T-cell (primary cell): ENCODE measurements around the gene SUN2. TPM values are rescaled to one million over a fixed set of nuclear protein-coding genes. Genes with fewer than 3 reads are reported as not detected.

Experiments
- ATAC-seq, 4 experiments: fragments of 200-7000 bp in 3 of 4; fragments of 150-1000 bp in 1 of 4; cut with Tn5 transposase; replicated peaks in 1 of 4; 1 replicate in 3 of 4; 2 replicates in 1 of 4; pipeline ENCODE4 v1.10.0; 2021; ENCODE audit warnings: moderate library complexity in 3 of 4, mild to moderate bottlenecking in 2 of 4, moderate number of reproducible peaks in 1 of 4
- CTCF ChIA-PET, 2 donors: fragments of 300-600 bp; sonication (Branson Sonifier 250); formaldehyde crosslinking; loops; one replicate each; lab custom pipeline; 2022; ENCODE audit warnings: antibody characterized with exemption in 2 of 2; lab: Charles Lee
- POLR2A ChIA-PET, 2 donors: fragments of 300-600 bp; sonication (Branson Sonifier 250); formaldehyde crosslinking; loops; one replicate each; lab custom pipeline; 2022; ENCODE audit warnings: antibody characterized with exemption in 2 of 2; lab: Charles Lee
- DNase-seq, 35 experiments: peaks; one replicate each; pipeline versions ENCODE4 v3.0.0 to v3.0.0-alpha.2; 2013 to 2023
- H3K27ac ChIP-seq: one replicate; pipeline ENCODE4 v1.5.1; 2013; ENCODE audit warnings: low read length
- H3K27me3 ChIP-seq, 2 experiments: replicated peaks in 1 of 2; 1 replicate in 1 of 2; 2 replicates in 1 of 2; pipeline versions ENCODE4 v1.6.1 to v1.7.0; 2013; ENCODE audit warnings: low read length in 1 of 2, mixed read lengths in 1 of 2; ENCODE audit not compliant: control insufficient read depth in 2 of 2, insufficient read depth in 2 of 2; ENCODE audit errors: extremely low read depth in 1 of 2
- H3K36me3 ChIP-seq, 2 donors: 1 replicate in 1 of 2; 2 replicates in 1 of 2; pipeline versions ENCODE4 v1.6.1 to v1.7.0; 2013; ENCODE audit warnings: low read length in 1 of 2; ENCODE audit not compliant: control insufficient read depth in 2 of 2, insufficient read depth in 1 of 2; ENCODE audit errors: extremely low read depth in 1 of 2
- H3K4me1 ChIP-seq, 2 experiments: 1 replicate in 1 of 2; 2 replicates in 1 of 2; pipeline versions ENCODE4 v1.6.1 to v1.7.0; 2013; ENCODE audit warnings: low read length in 2 of 2, mixed read lengths in 1 of 2; ENCODE audit not compliant: insufficient read depth in 2 of 2, control insufficient read depth in 1 of 2; ENCODE audit errors: extremely low read depth in 1 of 2
- H3K4me3 ChIP-seq, 2 donors: 1 replicate in 1 of 2; 2 replicates in 1 of 2; pipeline versions ENCODE4 v1.5.1 to v1.7.0; 2013; ENCODE audit warnings: mild to moderate bottlenecking in 2 of 2, low read length in 1 of 2, moderate library complexity in 1 of 2; ENCODE audit not compliant: control insufficient read depth in 1 of 2; ENCODE audit errors: extremely low read depth in 1 of 2
- H3K9me3 ChIP-seq: 2 replicates; pipeline ENCODE4 v1.7.0; 2013
- H3K27ac Mint-ChIP-seq, 2 donors: one replicate each; pipeline ENCODE4 v1.8.0; 2020 to 2021; ENCODE audit warnings: mild to moderate bottlenecking in 2 of 2, mixed read lengths in 2 of 2
- H3K27me3 Mint-ChIP-seq, 2 donors: one replicate each; pipeline ENCODE4 v1.8.0; 2021 to 2022; ENCODE audit warnings: mixed read lengths in 2 of 2
- H3K36me3 Mint-ChIP-seq: one replicate; pipeline ENCODE4 v1.8.0; 2021; ENCODE audit warnings: mixed read lengths
- H3K4me1 Mint-ChIP-seq, 3 donors: one replicate each; pipeline ENCODE4 v1.8.0; 2020 to 2022; ENCODE audit warnings: mixed read lengths in 3 of 3, mild to moderate bottlenecking in 1 of 3
- H3K4me3 Mint-ChIP-seq, 3 donors: one replicate each; pipeline ENCODE4 v1.8.0; 2020 to 2022; ENCODE audit warnings: mild to moderate bottlenecking in 3 of 3, mixed read lengths in 3 of 3, moderate library complexity in 3 of 3
- H3K9me3 Mint-ChIP-seq, 3 donors: one replicate each; pipeline ENCODE4 v1.8.0; 2020 to 2022; ENCODE audit warnings: mixed read lengths in 3 of 3
- WGBS: methylation state at CpG from one replicate; pipeline ENCODE4 v1.1.5; 2013; ENCODE audit warnings: missing lambda C conversion rate; ENCODE audit not compliant: insufficient coverage; 5-methylcytosine and 5-hydroxymethylcytosine counted together
- total RNA-seq, 35 experiments: library from RNA in 6 of 35; stranded (reverse) in 6 of 35; fragments of 120-200 nt in 1 of 35; gene quantifications; one replicate each; pipeline versions ENCODE4 v1.2.1 to v1.2.4 and lab custom pipeline; 2013 to 2026

The SUN2 gene
- total RNA-seq, 5 donors from 2014 or later (not counting 1 experiment from before 2014, with no cell fraction given): 526 to 1,075 (median 979) TPM

DNA sequence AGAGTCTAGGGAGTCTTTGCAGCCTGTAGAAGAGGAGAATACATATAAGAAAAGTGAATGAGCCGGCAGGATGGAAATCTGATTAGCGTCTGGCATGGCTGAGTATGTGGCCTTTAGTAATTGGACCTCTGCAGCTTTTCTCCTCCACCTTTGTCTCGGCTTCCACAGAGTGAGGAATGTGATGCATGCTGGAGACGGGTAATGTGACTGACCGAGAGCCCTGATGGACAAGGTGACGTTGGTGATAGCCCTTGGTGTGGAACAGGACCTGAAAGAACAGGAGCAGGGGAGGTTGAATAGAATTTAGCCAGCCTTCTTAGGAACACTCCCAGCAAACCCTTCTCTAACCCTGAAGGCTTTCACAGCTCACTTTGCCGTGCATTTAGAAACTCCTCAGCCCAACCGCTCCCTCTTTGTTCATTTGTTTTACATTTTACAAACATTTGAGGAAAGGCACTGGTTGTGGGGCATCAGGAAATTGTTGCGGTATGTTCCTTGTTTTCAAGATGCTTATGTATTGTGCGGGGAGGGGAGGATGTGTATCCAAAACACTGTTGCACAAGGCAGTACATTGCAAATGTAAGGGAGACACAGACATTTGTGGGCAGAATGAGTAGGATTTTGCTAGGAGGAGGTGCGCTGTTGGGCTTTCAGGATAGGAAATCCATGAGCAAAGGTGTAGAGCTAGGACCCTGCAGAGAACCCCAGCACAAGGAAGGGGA is 43.2 kb downstream of the SUN2 start:
- H3K9me3 ChIP-seq: no peaks in the 10 kb centered on the region
- H3K4me1 ChIP-seq: peaks cover 13 to 42% of the 10 kb centered on the region in 2 experiments
- ATAC-seq (no peak), DNase-seq (no peak)
- no peaks in the 10 kb centered on the region for H3K27me3 ChIP-seq
- H3K4me3 ChIP-seq: no peak overlapping the region
- Mint-ChIP-seq H3K36me3 (peaks cover 60% of the 10 kb centered on the region), H3K4me3 (peak overlapping the region in 1 of 3 donors; percentile 10), H3K27ac (peak overlapping the region; percentile 22 to 76), H3K27me3 (no peaks in the 10 kb centered on the region), H3K9me3 (no peaks in the 10 kb centered on the region), H3K4me1 (peaks cover 68 to 85% (median 72%) of the 10 kb centered on the region in 3 donors)
- H3K36me3 ChIP-seq: peaks cover 10 to 65% of the 10 kb centered on the region in 2 donors
- no peak overlapping the region for H3K27ac ChIP-seq
- ChIA-PET CTCF (no interaction called here), POLR2A (interaction anchor here in 1 of 2 donors (0.6 to 0.7 kb wide), 2 partner anchors 18 to 223 kb away, joined by 3 to 6 read pairs; no protein-coding TSS in a partner anchor)
- WGBS: 97% methylated on average over 4 of the region's 11 CpGs

DNA sequence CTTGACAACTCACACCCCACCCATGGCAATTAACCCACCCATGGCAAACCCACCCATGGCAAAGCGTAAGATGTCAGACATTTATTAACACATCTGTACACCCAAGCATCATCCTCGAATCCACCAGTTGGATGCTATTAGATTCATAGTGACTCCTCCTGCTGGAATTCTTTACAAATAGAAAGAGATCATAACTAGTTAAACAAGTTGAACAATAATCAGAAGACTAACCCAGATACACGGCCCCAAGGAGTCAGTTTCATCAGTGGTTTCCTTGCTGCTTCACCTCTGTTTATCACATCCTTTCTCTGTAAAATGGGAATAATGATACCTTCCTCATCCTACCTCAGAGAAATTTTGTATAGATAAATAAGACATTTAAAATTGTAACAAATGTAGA is 44.9 kb downstream of the SUN2 start:
- H3K27ac Mint-ChIP-seq: peak overlapping the region in 1 of 2 donors; percentile 39
- peaks cover 50% of the 10 kb centered on the region for H3K36me3 Mint-ChIP-seq
- H3K9me3 Mint-ChIP-seq: no peaks in the 10 kb centered on the region
- no peak overlapping the region for H3K27ac ChIP-seq
- no peak for ATAC-seq
- ChIA-PET POLR2A (interaction anchor here (0.5 to 0.6 kb wide), 2 partner anchors 45 to 134 kb away, joined by 3 read pairs; partner anchors contain the start of gene SUN2 (in 1 of the 2)), CTCF (no interaction called here)
- H3K36me3 ChIP-seq: peaks cover 5 to 47% of the 10 kb centered on the region in 2 donors
- H3K27me3 ChIP-seq: no peaks in the 10 kb centered on the region
- no peak for DNase-seq
- no CpG with 5 or more reads among the region's 3 CpGs for WGBS
- peaks cover 79 to 90% (median 80%) of the 10 kb centered on the region in 3 donors for H3K4me1 Mint-ChIP-seq
- H3K27me3 Mint-ChIP-seq: no peaks in the 10 kb centered on the region
- peaks cover 20 to 48% of the 10 kb centered on the region in 2 experiments for H3K4me1 ChIP-seq
- H3K4me3 Mint-ChIP-seq: no peak overlapping the region
- H3K9me3 ChIP-seq: no peaks in the 10 kb centered on the region
- H3K4me3 ChIP-seq: no peak overlapping the region

DNA sequence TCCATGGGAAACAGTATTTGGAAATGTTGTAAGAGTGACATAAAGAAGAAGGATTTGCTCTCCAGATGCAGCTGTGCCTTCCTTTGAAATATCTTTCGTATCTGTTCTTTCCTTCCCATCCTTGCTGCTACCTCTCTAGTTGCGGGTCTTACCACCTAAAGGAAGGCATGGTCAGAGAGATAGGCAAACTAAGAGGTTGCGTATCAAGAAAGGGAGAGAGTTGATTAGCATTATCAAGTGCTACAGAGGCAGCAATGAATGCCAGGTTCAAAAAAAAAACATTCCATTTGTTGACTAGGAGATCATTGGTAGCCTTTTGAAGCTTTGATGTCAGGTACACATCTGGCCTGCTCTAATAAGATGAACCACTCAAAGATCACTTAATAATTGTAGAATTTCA is 45.4 kb downstream of the SUN2 start:
- H3K36me3 ChIP-seq: peaks cover 4 to 42% of the 10 kb centered on the region in 2 donors
- Mint-ChIP-seq H3K27ac (peak overlapping the region in 1 of 2 donors; percentile 39), H3K36me3 (peaks cover 50% of the 10 kb centered on the region), H3K27me3 (no peaks in the 10 kb centered on the region), H3K4me1 (peaks cover 78 to 88% (median 79%) of the 10 kb centered on the region in 3 donors), H3K9me3 (no peaks in the 10 kb centered on the region), H3K4me3 (no peak overlapping the region)
- ChIA-PET CTCF (interaction anchor here in 1 of 2 donors (0.7 kb wide), 1 partner anchor 14 kb away, joined by 3 read pairs; no protein-coding TSS in a partner anchor), POLR2A (interaction anchor here (0.5 to 0.6 kb wide), 2 partner anchors 46 to 133 kb away, joined by 3 read pairs; partner anchors contain the start of gene SUN2 (in 1 of the 2))
- DNase-seq (no peak), ATAC-seq (no peak)
- no peak overlapping the region for H3K4me3 ChIP-seq
- no peak overlapping the region for H3K27ac ChIP-seq
- H3K4me1 ChIP-seq: peaks cover 20 to 46% of the 10 kb centered on the region in 2 experiments
- no peaks in the 10 kb centered on the region for H3K27me3 ChIP-seq
- 100% methylated on average over 1 of the region's 3 CpGs for WGBS
- no peaks in the 10 kb centered on the region for H3K9me3 ChIP-seq

DNA sequence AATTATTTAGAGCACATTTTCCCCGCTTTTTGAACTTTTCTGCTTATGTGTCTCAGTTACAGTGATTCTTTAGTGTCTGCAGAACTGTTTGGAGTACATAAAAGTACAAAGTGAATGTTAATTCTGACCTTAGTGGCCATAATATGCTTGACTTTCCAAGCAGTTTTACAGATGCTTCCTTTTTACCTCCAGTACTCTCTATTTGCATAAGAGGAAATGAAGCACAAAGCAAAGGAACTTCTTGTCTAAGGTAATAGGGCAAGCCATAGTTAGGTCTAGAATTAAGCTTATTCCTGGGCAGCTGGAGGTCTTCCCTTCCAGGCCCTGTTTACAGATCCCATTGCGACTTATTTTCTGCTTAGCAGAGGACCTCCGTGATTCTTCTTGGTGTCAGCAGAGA is 46.5 kb downstream of the SUN2 start:
- POLR2A ChIA-PET: interaction anchor here in 1 of 2 donors (0.8 kb wide), 1 partner anchor 15 kb away, joined by 3 read pairs; no protein-coding TSS in a partner anchor
- no peaks in the 10 kb centered on the region for H3K27me3 Mint-ChIP-seq
- peaks cover 26 to 51% of the 10 kb centered on the region in 2 experiments for H3K4me1 ChIP-seq
- H3K36me3 Mint-ChIP-seq: peaks cover 47% of the 10 kb centered on the region
- H3K27ac Mint-ChIP-seq: peak overlapping the region; percentile 57 to 76
- H3K4me1 Mint-ChIP-seq: peaks cover 77 to 84% (median 78%) of the 10 kb centered on the region in 3 donors
- ATAC-seq (no peak), DNase-seq (no peak)
- peaks cover 4 to 34% of the 10 kb centered on the region in 2 donors for H3K36me3 ChIP-seq
- H3K9me3 ChIP-seq: no peaks in the 10 kb centered on the region
- no peaks in the 10 kb centered on the region for H3K27me3 ChIP-seq
- H3K4me3 ChIP-seq: no peak overlapping the region
- H3K9me3 Mint-ChIP-seq: no peaks in the 10 kb centered on the region
- no peak overlapping the region for H3K27ac ChIP-seq
- WGBS: 94% methylated on average over 2 of the region's 3 CpGs
- CTCF ChIA-PET: interaction anchor here in 1 of 2 donors (0.5 kb wide), 1 partner anchor 295 kb away, joined by 3 read pairs; no protein-coding TSS in a partner anchor
- peak overlapping the region in 2 of 3 donors; percentile 47 to 90 for H3K4me3 Mint-ChIP-seq

DNA sequence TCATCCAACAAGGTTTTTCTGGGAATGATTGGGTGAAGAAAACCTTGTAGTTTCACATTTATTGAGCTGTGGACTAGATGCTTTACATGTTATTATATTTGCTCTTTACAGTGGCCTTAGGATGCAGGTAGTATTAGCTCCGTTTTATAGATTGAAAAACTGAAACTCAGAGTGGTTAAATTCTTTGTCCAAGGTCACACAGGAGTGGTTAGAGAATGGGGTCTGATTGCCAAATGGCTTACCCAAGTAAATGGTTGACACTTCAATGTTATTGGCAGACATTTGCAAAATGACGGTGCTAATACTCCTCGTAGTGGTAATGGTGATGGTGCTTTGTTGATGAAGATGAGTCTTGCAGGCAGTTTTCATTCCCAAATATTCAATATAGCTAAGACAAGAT is 47.8 kb downstream of the SUN2 start:
- 71% methylated on average over 1 of the region's 3 CpGs for whole genome bisulfite sequencing
- H3K4me1 Mint-ChIP-seq: peaks cover 66 to 71% (median 71%) of the 10 kb centered on the region in 3 donors
- peaks cover 38% of the 10 kb centered on the region for H3K36me3 Mint-ChIP-seq
- Histone ChIP-seq H3K9me3 (no peaks in the 10 kb centered on the region), H3K4me1 (peaks cover 26 to 42% of the 10 kb centered on the region in 2 experiments), H3K27me3 (no peaks in the 10 kb centered on the region), H3K27ac (no peak overlapping the region), H3K36me3 (peaks cover 2 to 34% of the 10 kb centered on the region in 2 donors), H3K4me3 (no peak overlapping the region)
- peak overlapping the region; percentile 1 to 12 for H3K27ac Mint-ChIP-seq
- CTCF ChIA-PET: interaction anchor here in 1 of 2 donors (1.3 to 3.6 kb wide), 3 partner anchors 14 to 26 kb away, joined by 6 to 17 read pairs (median 7); partner anchors contain the start of gene TOMM22
- no peak for ATAC-seq
- H3K4me3 Mint-ChIP-seq: peak overlapping the region; percentile 89 to 90 (median 90)
- no peak for DNase-seq
- no peaks in the 10 kb centered on the region for H3K9me3 Mint-ChIP-seq
- no peaks in the 10 kb centered on the region for H3K27me3 Mint-ChIP-seq
- POLR2A ChIA-PET: interaction anchor here (0.6 to 1.9 kb wide), 2 partner anchors 26 to 51 kb away, joined by 3 to 7 read pairs; partner anchors contain the start of gene TOMM22 (in 1 of the 2)

DNA sequence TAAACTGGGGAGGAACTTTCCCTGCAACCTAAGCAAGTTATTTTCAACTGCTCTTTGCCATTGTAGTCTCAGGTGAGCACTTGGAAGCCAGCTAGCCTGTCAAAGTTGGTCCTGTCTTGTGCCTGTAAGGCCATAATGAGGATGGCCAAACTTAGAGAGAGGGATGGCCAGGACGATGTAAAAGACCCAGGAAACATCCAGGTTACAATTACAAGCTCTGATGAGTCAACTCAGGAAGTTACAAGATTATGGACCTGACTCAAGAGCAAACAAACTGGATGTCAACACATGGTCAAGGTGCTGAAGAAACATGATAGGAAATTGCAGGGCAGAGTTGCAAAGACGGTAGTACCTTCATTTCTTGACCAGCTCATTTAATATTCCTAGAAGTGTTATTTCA is 48.5 kb downstream of the SUN2 start:
- Mint-ChIP-seq H3K4me3 (peak overlapping the region; percentile 89 to 90 (median 90)), H3K9me3 (no peaks in the 10 kb centered on the region), H3K27me3 (no peaks in the 10 kb centered on the region), H3K4me1 (peaks cover 59 to 65% (median 64%) of the 10 kb centered on the region in 3 donors), H3K27ac (peak overlapping the region; percentile 81 to 83), H3K36me3 (peaks cover 32% of the 10 kb centered on the region)
- Histone ChIP-seq H3K27me3 (no peaks in the 10 kb centered on the region), H3K27ac (no peak overlapping the region), H3K36me3 (peaks cover 0 to 28% of the 10 kb centered on the region in 2 donors), H3K4me3 (peak overlapping the region in 1 of 2 donors; percentile 92), H3K9me3 (no peaks in the 10 kb centered on the region), H3K4me1 (peaks cover 26 to 39% of the 10 kb centered on the region in 2 experiments)
- DNase-seq (no peak), ATAC-seq (no peak)
- no CpG with 5 or more reads among the region's 2 CpGs for WGBS
- ChIA-PET CTCF (interaction anchor here (1.2 to 3.6 kb wide), 4 partner anchors 15 to 26 kb away, joined by 3 to 17 read pairs (median 6); partner anchors contain the start of gene TOMM22 (in 2 of the 2)), POLR2A (interaction anchor here in 1 of 2 donors (1.9 kb wide), 1 partner anchor 26 kb away, joined by 7 read pairs; the partner anchor contains the start of gene TOMM22)
